H1 (cell line): Measurements from ENCODE around the gene RERE. TPM values are rescaled to one million over a fixed set of nuclear protein-coding genes. Genes with fewer than 3 reads are reported as not detected.

Source experiments
- ATF2 ChIP-seq: IDR thresholded peaks from 2 replicates; pipeline ENCODE4 v1.6.1; 2012; ENCODE audit warnings: low read length, inconsistent platforms
- POU5F1 ChIP-seq: IDR thresholded peaks from 2 replicates; pipeline ENCODE4 v1.6.1; 2011; ENCODE audit warnings: low read depth, mild to moderate bottlenecking, low read length, moderate library complexity
- polyA plus RNA-seq, 7 experiments: library from polyadenylated mRNA; depleted of rRNA in 3 of 7; stranded (reverse) in 5 of 7; unstranded in 2 of 7; fragments of >200 nt in 5 of 7; fragments of 200-250 nt in 2 of 7; gene quantifications; 1 replicate in 5 of 7; 2 replicates in 1 of 7; 4 replicates in 1 of 7; pipeline versions ENCODE4 v1.2.1 to v1.2.3, GENCODE V29; 2011 to 2013; ENCODE audit warnings: missing spikeins in 2 of 7, mixed read lengths in 2 of 7
- total RNA-seq: library from RNA; stranded (reverse); fragmentation: NEBNext Ultra II Directional; extraction: Animal tissue kit (Norgen Biotek cat#: 25700); gene quantifications from 2 replicates; pipeline ENCODE4 v1.2.1, GENCODE V29; 2021

Gene RERE
- total and polyA plus RNA-seq, 2 of the 8 experiments (the other 6 are each of a cell fraction or from before 2014, with no cell fraction given): 15.3 to 142 TPM

- TF ChIP-seq POU5F1 (no peak), ATF2 (no peak)
Measured at GRCh38 chr1:8684590-8684989, 132.8 kb downstream of the RERE start (continued).
